ENCODE measurements around the gene USP20. TPM values are rescaled to one million over a fixed set of nuclear protein-coding genes. Genes with fewer than 3 reads are reported as not detected.

Gene USP20
- total and polyA plus RNA-seq, 2 donors (not counting 3 experiments of a cell fraction or from before 2014, with no cell fraction given): 13.4 to 25.9 TPM

DNA sequence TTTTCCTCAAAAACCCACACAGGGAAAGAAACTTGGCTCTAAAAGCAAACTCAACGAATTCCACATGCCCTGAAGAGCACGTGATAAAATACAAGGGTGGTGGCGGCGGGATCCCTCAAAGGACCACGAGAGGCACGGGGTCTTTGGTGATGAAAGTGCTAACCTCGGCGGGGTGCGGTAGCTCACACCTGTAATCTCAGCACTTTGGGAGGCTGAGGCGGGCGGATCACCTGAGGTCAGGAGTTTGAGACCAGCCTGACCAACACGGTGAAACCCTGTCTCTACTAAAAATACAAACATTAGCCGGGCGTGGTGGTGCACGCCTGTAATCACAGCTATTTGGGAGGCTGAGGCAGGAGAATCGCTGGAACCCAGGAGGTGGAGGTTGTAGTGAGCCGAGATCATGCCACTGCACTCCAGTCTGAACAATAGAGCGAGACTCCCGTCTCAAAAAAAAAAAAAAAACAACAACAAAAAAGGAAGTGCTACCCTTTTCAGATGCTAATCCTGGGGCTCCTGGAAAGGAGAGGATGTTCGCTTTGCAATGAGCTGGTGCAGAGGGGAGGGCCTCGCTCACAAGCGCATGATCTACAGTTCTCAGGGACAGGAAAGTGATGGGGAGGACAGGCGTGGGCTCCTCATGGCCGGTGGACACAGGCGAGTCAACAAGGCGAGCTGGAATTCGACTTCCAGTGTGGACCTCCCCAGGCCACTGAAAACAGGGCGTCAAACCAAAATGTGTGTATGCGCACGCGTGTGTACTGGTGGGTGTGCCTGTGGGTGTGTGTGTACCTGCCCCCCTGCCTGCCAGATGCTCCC, 54.1 kb downstream of the USP20 start:
- no peak for TF ChIP-seq MAX (IDR thresholded peaks at IDR 0.05; ENCODE audit: insufficient read depth, insufficient read length)
- no peak for TF ChIP-seq FOS (IDR thresholded peaks at IDR 0.05; ENCODE audit: borderline replicate concordance, insufficient read depth, low read length)
- TF ChIP-seq POLR2AphosphoS5 (IDR thresholded peaks at IDR 0.05; ENCODE audit: insufficient read depth, low read depth, low read length): no peak
- TF ChIP-seq POLR2A (IDR thresholded peaks at IDR 0.05; ENCODE audit: low read depth, low read length): no peak
- no peak for TF ChIP-seq EZH2 (IDR thresholded peaks at IDR 0.05; ENCODE audit: borderline replicate concordance, low read depth, low read length, severe bottlenecking)
- TF ChIP-seq CTCF (IDR thresholded peaks at IDR 0.05; ENCODE audit: extremely low read depth in 1 of 2, insufficient read depth in 1 of 2, low read depth in 1 of 2, low read length in 2 of 2): no peak
- no peak for TF ChIP-seq JUN (IDR thresholded peaks at IDR 0.05; ENCODE audit: borderline replicate concordance, insufficient read depth, insufficient read length, low read depth)
- no peak for TF ChIP-seq MYC (IDR thresholded peaks at IDR 0.05; ENCODE audit: low read depth, low read length)
- TF ChIP-seq GATA2 (IDR thresholded peaks at IDR 0.05; ENCODE audit: insufficient read depth, insufficient read length, low read depth, low read length): no peak
- H4K20me1 ChIP-seq (replicated peaks; ENCODE audit: control insufficient read depth, extremely low read depth, insufficient read depth, low read length): no peaks in the 10 kb centered on the region
- H3K27me3 ChIP-seq (ENCODE audit: control insufficient read depth in 2 of 2, insufficient read depth in 2 of 2, low read length in 2 of 2): no peaks in the 10 kb centered on the region
- H3K4me1 ChIP-seq (ENCODE audit: control insufficient read depth, extremely low read depth, insufficient read depth, low read length): peaks cover 32% of the 10 kb centered on the region
- DNase-seq (ENCODE audit: low read depth, low spot score): no peak
- dilution Hi-C loops (cut with MboI; ENCODE audit: extremely low pct_ligation_motif_present, low sequenced_read_pairs) (no loop called here), intact Hi-C loops (cut with micrococcal nuclease) (loop anchor here (10.0 kb wide), 1 partner anchor 345 kb away; no protein-coding TSS in a partner anchor)
- no peaks in the 10 kb centered on the region for H3K9me1 ChIP-seq (replicated peaks; ENCODE audit: control insufficient read depth, extremely low read depth, insufficient read depth, low read length)
- ChIA-PET CTCF (no interaction called here), POLR2A (no interaction called here)
- no peak overlapping the region for H3K4me3 ChIP-seq (replicated peaks in 1 of 3; ENCODE audit: insufficient read depth in 1 of 3, low read depth in 1 of 3, low read length in 3 of 3)
- no peak overlapping the region for H3K9ac ChIP-seq (replicated peaks; ENCODE audit: extremely low read depth, insufficient read depth, low read length)
- no peak overlapping the region for H3K4me2 ChIP-seq (ENCODE audit: insufficient read depth, low read length)
- no peak overlapping the region for H2AFZ ChIP-seq (ENCODE audit: low read depth, low read length)
- no peaks in the 10 kb centered on the region for H3K79me2 ChIP-seq (ENCODE audit: control insufficient read depth, insufficient read depth, low read length)
- H3K36me3 ChIP-seq (ENCODE audit: control insufficient read depth in 2 of 2, extremely low read depth in 1 of 2, insufficient read depth in 2 of 2, low read length in 2 of 2): peaks cover 0 to 14% of the 10 kb centered on the region in 2 experiments
- H3K9me3 ChIP-seq (replicated peaks; ENCODE audit: control insufficient read depth, insufficient read depth, low read length): no peaks in the 10 kb centered on the region
- FAIRE-seq: no peak
- H3K27ac ChIP-seq (ENCODE audit: insufficient read depth, low read depth, low read length): no peak overlapping the region
- BruUV-seq (replicated peaks): no TSS peak
